BLaER1 treated with 17β-estradiol and CSF1 and Interleukin-3, amounts not matched to agents 10 nM and 100 nM (cell line): ENCODE results near the gene BCL6.

ENCODE experiments used
- H3K27ac ChIP-seq, 11 experiments: shearing (Covaris generic); formaldehyde crosslinking; 2 replicates each; pipeline ENCODE4 v1.8.1; 2022
- H3K27me3 ChIP-seq, 11 experiments: shearing (Covaris generic); formaldehyde crosslinking; 2 replicates each; pipeline ENCODE4 v1.8.1; 2022
- H3K36me3 ChIP-seq, 11 experiments: shearing (Covaris generic); formaldehyde crosslinking; 2 replicates each; pipeline ENCODE4 v1.8.1; 2022
- H3K4me1 ChIP-seq, 10 experiments: shearing (Covaris generic); formaldehyde crosslinking; 2 replicates each; pipeline ENCODE4 v1.8.1; 2022
- H3K4me2 ChIP-seq, 11 experiments: shearing (Covaris generic); formaldehyde crosslinking; 2 replicates each; pipeline ENCODE4 v1.8.1; 2022
- H3K4me3 ChIP-seq, 10 experiments: shearing (Covaris generic); formaldehyde crosslinking; 2 replicates each; pipeline ENCODE4 v1.8.1; 2022
- H3K9ac ChIP-seq, 11 experiments: shearing (Covaris generic); formaldehyde crosslinking; 2 replicates each; pipeline ENCODE4 v1.8.1; 2022
- H3K9me3 ChIP-seq, 11 experiments: shearing (Covaris generic); formaldehyde crosslinking; replicated peaks in 1 of 11; 2 replicates each; pipeline ENCODE4 v1.8.1; 2022
- H4K20me1 ChIP-seq, 11 experiments: shearing (Covaris generic); formaldehyde crosslinking; 2 replicates each; pipeline ENCODE4 v1.8.1; 2022
- Cebpa-rat ChIP-seq, 11 experiments: shearing (Covaris generic); IDR thresholded peaks; 2 replicates each; pipeline ENCODE4 v1.8.1; 2022

The BCL6 gene

DNA sequence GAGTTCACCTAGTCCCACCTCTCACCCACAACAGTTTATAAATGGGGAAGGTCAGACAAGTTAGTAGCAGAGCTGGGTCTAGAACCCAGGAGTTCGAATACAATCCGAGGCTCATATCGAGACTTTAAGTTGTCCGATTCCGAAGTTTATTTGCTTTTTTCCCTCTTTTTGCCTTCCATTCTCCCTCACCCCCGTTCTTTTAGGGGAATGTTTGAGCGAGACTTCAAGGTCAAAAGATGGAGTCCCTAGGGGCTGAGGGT, 7.3 kb downstream of the BCL6 start:
- Histone ChIP-seq H4K20me1 (peaks cover 0 to 76% (median 31%) of the 10 kb centered on the region in 11 experiments; a peak in 16 of 22 replicates), H3K27ac (peak overlapping the region; percentile 97 to 100 (median 99)), H3K9me3 (no peaks in the 10 kb centered on the region), H3K9ac (peak overlapping the region; percentile 96 to 100 (median 99)), H3K4me1 (peaks cover 49 to 77% (median 62%) of the 10 kb centered on the region in 10 experiments), H3K27me3 (no peaks in the 10 kb centered on the region), H3K36me3 (peaks cover 15 to 30% (median 19%) of the 10 kb centered on the region in 11 experiments), H3K4me3 (peak overlapping the region; percentile 76 to 96 (median 88)), H3K4me2 (peak overlapping the region; percentile 89 to 99 (median 95))
- TF ChIP-seq Cebpa-rat (IDR thresholded peaks at IDR 0.05), result no peak

DNA sequence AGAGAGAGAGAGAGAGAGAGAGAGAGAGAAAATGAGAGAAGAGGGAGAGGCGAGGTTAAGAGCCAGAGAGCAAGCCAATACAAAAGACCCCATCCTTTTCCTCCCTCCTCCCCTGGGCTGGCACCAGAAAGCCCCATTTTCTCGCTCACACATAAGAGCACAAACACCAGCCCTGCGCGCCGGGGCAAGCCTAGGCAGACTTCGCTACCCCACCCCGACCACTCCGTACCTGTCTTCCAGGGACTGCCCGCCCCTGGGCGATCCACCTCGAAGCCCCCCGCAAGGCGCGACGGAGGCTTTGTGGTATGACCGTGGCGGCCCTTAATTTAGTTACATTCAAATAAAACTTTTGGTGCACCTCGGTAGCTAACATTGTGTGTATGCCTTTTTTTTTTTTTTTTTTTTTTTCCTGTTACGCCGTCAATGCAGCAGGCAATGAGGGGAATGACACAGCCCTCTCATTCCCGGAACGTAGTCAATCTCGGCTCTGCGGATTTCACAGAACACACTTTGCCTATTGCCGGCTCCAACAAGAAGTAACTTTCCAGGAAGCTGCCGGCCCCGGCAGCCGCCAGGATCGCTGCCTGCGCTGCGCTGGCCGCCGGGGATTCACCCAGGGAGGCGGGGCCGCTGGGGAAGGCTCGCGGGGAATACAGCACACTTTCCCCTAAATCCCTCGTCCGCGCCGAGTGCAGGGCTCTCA, 7.7 kb downstream of the BCL6 start:
- H3K9ac ChIP-seq, result peak overlapping the region; percentile 96 to 100 (median 99)
- peaks cover 0 to 81% (median 32%) of the 10 kb centered on the region in 11 experiments; a peak in 17 of 22 replicates for H4K20me1 ChIP-seq
- peak overlapping the region; percentile 89 to 99 (median 95) for H3K4me2 ChIP-seq
- no peaks in the 10 kb centered on the region for H3K27me3 ChIP-seq
- H3K27ac ChIP-seq, result peak overlapping the region; percentile 97 to 100 (median 99)
- H3K4me1 ChIP-seq, result peaks cover 49 to 78% (median 61%) of the 10 kb centered on the region in 10 experiments
- H3K36me3 ChIP-seq, result peaks cover 20 to 34% (median 24%) of the 10 kb centered on the region in 11 experiments
- peak overlapping the region; percentile 76 to 96 (median 88) for H3K4me3 ChIP-seq
- H3K9me3 ChIP-seq, result no peaks in the 10 kb centered on the region
- TF ChIP-seq Cebpa-rat (IDR thresholded peaks at IDR 0.05), result no peak

DNA sequence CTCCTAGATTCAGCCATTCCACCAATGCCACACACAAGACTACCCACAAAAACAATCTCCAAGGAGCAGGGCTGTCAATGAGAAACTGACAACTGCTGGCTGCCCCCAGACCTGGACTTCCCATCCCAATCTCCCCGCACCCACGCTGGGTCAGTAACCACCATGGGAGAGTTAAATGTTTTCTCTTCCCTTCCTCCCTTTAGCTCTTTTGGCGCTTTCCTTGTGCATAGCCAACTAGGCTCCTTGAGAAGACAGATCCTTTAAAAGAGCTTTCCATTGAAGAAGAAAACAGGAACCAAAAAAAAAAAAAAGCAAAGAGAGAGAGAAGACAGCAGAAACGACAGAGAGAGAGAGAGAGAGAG, 8.3 kb downstream of the BCL6 start:
- Histone ChIP-seq H3K36me3 (peaks cover 25 to 40% (median 29%) of the 10 kb centered on the region in 11 experiments), H3K27me3 (no peaks in the 10 kb centered on the region), H3K9me3 (no peaks in the 10 kb centered on the region), H3K27ac (peak overlapping the region; percentile 97 to 100 (median 99)), H3K4me3 (peak overlapping the region; percentile 76 to 96 (median 88)), H4K20me1 (peaks cover 0 to 85% (median 38%) of the 10 kb centered on the region in 11 experiments; a peak in 17 of 22 replicates), H3K4me2 (peak overlapping the region; percentile 89 to 99 (median 95)), H3K9ac (peak overlapping the region; percentile 96 to 100 (median 99)), H3K4me1 (peaks cover 49 to 78% (median 61%) of the 10 kb centered on the region in 10 experiments)
- no peak for TF ChIP-seq Cebpa-rat (IDR thresholded peaks at IDR 0.05)

DNA sequence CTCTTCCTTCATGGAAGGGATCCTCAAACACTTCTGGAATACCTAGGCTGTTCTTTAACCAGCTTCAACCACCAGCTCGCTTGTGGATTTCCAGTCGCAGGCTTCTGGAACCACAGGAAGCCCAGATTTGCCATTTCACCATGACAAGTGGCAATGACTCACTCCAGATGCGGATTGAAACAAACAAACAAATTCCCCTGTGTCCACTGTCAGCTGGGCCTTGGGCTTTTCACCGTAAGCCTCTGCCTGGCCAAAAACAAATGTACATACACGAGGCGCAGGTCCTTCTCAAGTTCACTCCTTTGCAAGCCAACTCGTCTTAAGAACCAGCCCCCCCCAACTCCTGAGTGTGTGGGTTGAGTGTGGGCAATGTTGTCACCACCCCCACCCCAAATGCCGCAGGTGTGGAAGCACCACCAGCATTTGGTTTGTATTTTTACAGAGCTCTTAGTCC, 8.8 kb downstream of the BCL6 start:
- peak in 3 of 11 experiments; percentile 13 to 38 (median 23); a peak in 1 of 22 replicates for TF ChIP-seq Cebpa-rat (IDR thresholded peaks at IDR 0.05)
- peak overlapping the region; percentile 96 to 100 (median 99) for H3K9ac ChIP-seq

DNA sequence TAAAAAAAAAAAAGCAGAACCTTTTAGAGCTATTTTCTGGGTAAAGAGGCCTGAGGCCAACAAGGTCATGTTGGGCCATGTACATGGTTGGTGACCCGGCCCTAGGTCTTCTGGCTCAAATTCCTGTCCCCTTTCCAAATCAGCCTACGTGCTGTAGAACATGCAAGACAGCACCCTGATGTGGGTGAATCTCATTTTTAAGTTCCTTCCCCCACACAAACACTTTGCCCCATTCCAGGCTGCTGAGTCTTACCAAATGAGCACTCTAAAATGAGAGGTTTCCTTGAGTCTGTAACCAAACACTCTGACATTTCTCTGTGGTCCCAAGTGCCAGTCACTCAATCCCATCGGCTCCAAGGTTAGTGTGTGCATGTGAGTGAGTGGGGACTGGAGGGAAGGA, 9.4 kb downstream of the BCL6 start:
- TF ChIP-seq Cebpa-rat (IDR thresholded peaks at IDR 0.05), result no peak
- Histone ChIP-seq H3K4me2 (peak overlapping the region; percentile 89 to 99 (median 95)), H3K4me1 (peaks cover 49 to 78% (median 63%) of the 10 kb centered on the region in 10 experiments), H4K20me1 (peaks cover 0 to 93% (median 49%) of the 10 kb centered on the region in 11 experiments; a peak in 18 of 22 replicates), H3K9me3 (no peaks in the 10 kb centered on the region), H3K4me3 (peak overlapping the region; percentile 76 to 96 (median 88); a peak in 19 of 20 replicates), H3K27me3 (no peaks in the 10 kb centered on the region), H3K36me3 (peaks cover 37 to 51% (median 40%) of the 10 kb centered on the region in 11 experiments), H3K27ac (peak overlapping the region; percentile 97 to 100 (median 99)), H3K9ac (peak overlapping the region; percentile 96 to 100 (median 99))

More for the DNA sequence above, 8.8 kb downstream of the BCL6 start:
- H3K27ac ChIP-seq, result peak overlapping the region; percentile 97 to 100 (median 99)
- no peaks in the 10 kb centered on the region for H3K27me3 ChIP-seq
- H4K20me1 ChIP-seq, result peaks cover 0 to 87% (median 43%) of the 10 kb centered on the region in 11 experiments; a peak in 18 of 22 replicates
- peaks cover 49 to 78% (median 62%) of the 10 kb centered on the region in 10 experiments for H3K4me1 ChIP-seq
- H3K4me3 ChIP-seq, result peak overlapping the region; percentile 76 to 96 (median 88)
- peak overlapping the region; percentile 89 to 99 (median 95) for H3K4me2 ChIP-seq
- no peaks in the 10 kb centered on the region for H3K9me3 ChIP-seq
- peaks cover 31 to 45% (median 34%) of the 10 kb centered on the region in 11 experiments for H3K36me3 ChIP-seq

DNA sequence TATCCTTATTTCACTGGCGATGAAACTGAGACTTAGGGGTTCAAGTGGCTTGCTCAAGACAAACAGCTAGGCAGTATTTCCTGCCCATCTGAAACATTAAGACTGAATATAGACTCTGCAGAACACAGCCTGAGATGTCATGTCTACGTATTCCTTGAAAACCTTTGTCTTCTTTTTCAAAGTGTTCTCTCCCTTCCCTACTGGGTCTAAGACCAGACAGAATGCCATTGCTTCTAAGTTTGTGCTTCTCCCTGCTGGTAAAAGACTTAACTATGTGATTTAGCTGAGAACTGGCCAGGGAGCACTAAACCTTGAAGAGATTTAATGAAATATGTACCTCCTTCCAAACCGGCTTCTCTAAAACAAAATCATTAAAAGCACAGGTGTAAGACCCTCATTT, 9.9 kb downstream of the BCL6 start:
- Histone ChIP-seq H3K4me3 (peak overlapping the region; percentile 76 to 96 (median 88); a peak in 18 of 20 replicates), H3K27me3 (no peaks in the 10 kb centered on the region), H3K27ac (peak overlapping the region; percentile 97 to 100 (median 99)), H3K9me3 (no peaks in the 10 kb centered on the region), H3K4me1 (peaks cover 46 to 74% (median 59%) of the 10 kb centered on the region in 10 experiments), H4K20me1 (peaks cover 0 to 93% (median 54%) of the 10 kb centered on the region in 11 experiments; a peak in 18 of 22 replicates), H3K36me3 (peaks cover 41 to 56% (median 45%) of the 10 kb centered on the region in 11 experiments), H3K9ac (peak overlapping the region; percentile 96 to 100 (median 99)), H3K4me2 (peak overlapping the region; percentile 89 to 99 (median 95))
- TF ChIP-seq Cebpa-rat (IDR thresholded peaks at IDR 0.05), result no peak

DNA sequence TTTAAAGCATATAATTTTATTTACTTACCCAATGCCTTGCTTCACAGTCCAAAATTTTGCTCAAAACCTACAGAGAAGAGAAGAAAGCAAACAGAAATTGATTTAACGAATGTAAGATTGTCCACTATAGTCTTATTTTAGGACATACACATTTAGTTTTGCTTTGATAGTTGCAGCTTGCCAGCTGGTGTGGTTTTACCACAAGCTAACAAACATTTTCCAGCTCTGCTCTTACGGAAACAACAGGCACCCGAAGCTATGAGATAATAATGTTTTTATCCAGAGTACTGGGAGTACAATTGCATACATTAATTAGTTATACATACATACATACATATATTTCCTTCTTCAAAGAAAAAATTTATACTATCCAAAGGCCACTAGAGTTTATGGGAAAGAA, 10.4 kb downstream of the BCL6 start:
- peak overlapping the region; percentile 96 to 100 (median 99); a peak in 21 of 22 replicates for H3K9ac ChIP-seq

DNA sequence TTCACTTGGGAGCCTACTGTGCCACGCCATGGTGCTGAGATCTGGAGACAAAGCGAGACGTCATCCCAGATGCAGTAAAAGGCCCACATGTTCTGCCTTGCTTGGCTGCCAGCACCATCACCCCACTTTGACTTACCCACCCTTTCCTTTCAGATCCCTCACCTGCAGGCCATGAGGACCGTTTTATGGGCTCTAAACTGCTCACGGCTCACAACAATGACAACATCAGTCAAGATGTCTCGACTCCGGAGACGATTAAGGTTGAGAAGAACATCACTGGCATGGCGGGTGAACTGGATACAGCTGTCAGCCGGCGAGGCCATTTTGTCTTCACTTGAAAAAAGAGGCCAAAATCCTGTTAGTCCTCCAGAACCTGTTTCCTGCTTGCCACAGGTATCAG, 11.9 kb downstream of the BCL6 start:
- Histone ChIP-seq H3K4me2 (peak overlapping the region in 6 of 11 experiments; percentile 1 to 99 (median 96); a peak in 6 of 22 replicates), H3K36me3 (peaks cover 62 to 76% (median 65%) of the 10 kb centered on the region in 11 experiments), H3K4me1 (peaks cover 40 to 69% (median 52%) of the 10 kb centered on the region in 10 experiments), H3K27me3 (no peaks in the 10 kb centered on the region), H3K4me3 (no peak overlapping the region), H3K9ac (no peak overlapping the region), H3K9me3 (no peaks in the 10 kb centered on the region), H4K20me1 (peaks cover 9 to 96% (median 74%) of the 10 kb centered on the region in 11 experiments; a peak in 19 of 22 replicates), H3K27ac (peak overlapping the region in 2 of 11 experiments; percentile 98 to 99; a peak in 4 of 22 replicates)
- TF ChIP-seq Cebpa-rat (IDR thresholded peaks at IDR 0.05), result no peak

More for the DNA sequence above, 10.4 kb downstream of the BCL6 start:
- peak overlapping the region in 9 of 10 experiments; percentile 9 to 96 (median 87); a peak in 13 of 20 replicates for H3K4me3 ChIP-seq
- H3K4me2 ChIP-seq, result peak overlapping the region; percentile 89 to 99 (median 95); a peak in 21 of 22 replicates
- peaks cover 43 to 70% (median 56%) of the 10 kb centered on the region in 10 experiments for H3K4me1 ChIP-seq
- no peaks in the 10 kb centered on the region for H3K27me3 ChIP-seq
- peaks cover 47 to 61% (median 50%) of the 10 kb centered on the region in 11 experiments for H3K36me3 ChIP-seq
- TF ChIP-seq Cebpa-rat (IDR thresholded peaks at IDR 0.05), result no peak
- H4K20me1 ChIP-seq, result peaks cover 0 to 94% (median 59%) of the 10 kb centered on the region in 11 experiments; a peak in 19 of 22 replicates
- peak overlapping the region; percentile 97 to 100 (median 99); a peak in 21 of 22 replicates for H3K27ac ChIP-seq
- H3K9me3 ChIP-seq, result no peaks in the 10 kb centered on the region

DNA sequence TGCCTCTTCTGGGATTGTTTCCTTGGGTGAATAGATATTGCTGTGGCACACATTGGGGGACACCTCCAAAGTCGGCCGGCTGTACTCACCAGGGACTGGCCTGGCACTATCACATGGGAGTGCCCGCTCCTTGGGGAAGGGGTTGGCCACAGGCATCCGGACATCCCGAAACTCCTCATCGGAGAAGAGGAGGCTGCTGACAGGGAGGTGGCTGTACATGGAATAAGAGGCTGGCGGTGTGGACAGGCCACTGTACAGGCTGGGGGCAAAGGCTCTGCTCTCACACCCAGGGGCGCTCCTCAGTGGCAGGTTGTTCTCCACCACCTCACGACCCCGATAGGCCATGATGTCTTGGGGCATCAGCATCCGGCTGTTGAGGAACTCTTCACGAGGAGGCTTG, 15.7 kb downstream of the BCL6 start:
- Histone ChIP-seq H3K9ac (no peak overlapping the region; a peak in 1 of 22 replicates), H3K4me3 (no peak overlapping the region), H3K27ac (peak overlapping the region in 2 of 11 experiments; percentile 41 to 43; a peak in 3 of 22 replicates), H3K27me3 (no peaks in the 10 kb centered on the region), H3K36me3 (peaks cover 99 to 100% (median 100%) of the 10 kb centered on the region in 11 experiments), H3K4me1 (peaks cover 10 to 31% (median 21%) of the 10 kb centered on the region in 10 experiments), H4K20me1 (peaks cover 17 to 100% (median 88%) of the 10 kb centered on the region in 11 experiments; a peak in 20 of 22 replicates), H3K9me3 (no peaks in the 10 kb centered on the region), H3K4me2 (no peak overlapping the region)
- no peak for TF ChIP-seq Cebpa-rat (IDR thresholded peaks at IDR 0.05)
